KMS-11 (cell line): Measurements from ENCODE around the gene ZFP36.
A peak's percentile ranks its signal among the peaks of the same experiment; 100 is the strongest.

Experiments used
- H2AFZ ChIP-seq: fragments of 200-600 bp; sonication (generic); 2 replicates; pipeline ENCODE4 v1.6.1; 2016; ENCODE audit warnings: antibody characterized with exemption, mixed run types, low read depth
- H3K27ac ChIP-seq: fragments of 200-600 bp; sonication (generic); 2 replicates; pipeline ENCODE4 v1.6.1; 2016; ENCODE audit warnings: mild to moderate bottlenecking, mixed run types
- H3K27me3 ChIP-seq: fragments of 200-600 bp; sonication (generic); 2 replicates; pipeline ENCODE4 v1.6.1; 2017; ENCODE audit warnings: mild to moderate bottlenecking, low read depth, mixed run types, moderate library complexity; ENCODE audit not compliant: insufficient read depth
- H3K36me3 ChIP-seq: fragments of 200-600 bp; sonication (generic); 2 replicates; pipeline ENCODE4 v1.6.1; 2017; ENCODE audit warnings: mild to moderate bottlenecking, mixed run types; ENCODE audit not compliant: insufficient read depth
- H3K4me1 ChIP-seq: fragments of 200-600 bp; sonication (generic); 2 replicates; pipeline ENCODE4 v1.6.1; 2016; ENCODE audit warnings: mild to moderate bottlenecking, low read depth, mixed run types; ENCODE audit not compliant: poor library complexity, severe bottlenecking
- H3K4me2 ChIP-seq: fragments of 200-600 bp; sonication (generic); 2 replicates; pipeline ENCODE4 v1.7.0; 2016; ENCODE audit warnings: mild to moderate bottlenecking, mixed run types
- H3K4me3 ChIP-seq: fragments of 200-600 bp; sonication (generic); IDR thresholded peaks from 2 replicates; pipeline ENCODE4 v1.6.1; 2017; ENCODE audit warnings: low read depth, low read length, mixed read lengths; ENCODE audit not compliant: insufficient read depth
- H3K79me2 ChIP-seq: fragments of 200-600 bp; sonication (generic); 2 replicates; pipeline ENCODE4 v1.6.1; 2016; ENCODE audit warnings: low read depth, mixed run types; ENCODE audit not compliant: insufficient read depth
- H3K9ac ChIP-seq: fragments of 200-600 bp; sonication (generic); 2 replicates; pipeline ENCODE4 v1.6.1; 2016; ENCODE audit warnings: mild to moderate bottlenecking, mixed run types
- H4K20me1 ChIP-seq: fragments of 200-600 bp; sonication (generic); 2 replicates; pipeline ENCODE4 v1.6.1; 2016; ENCODE audit warnings: mild to moderate bottlenecking, mixed run types; ENCODE audit not compliant: insufficient read depth
- TF ChIP-seq, protein P1 (sequence below): fragments of 200-600 bp; sonication (generic); conservative IDR thresholded peaks from 2 replicates; pipeline ENCODE4 v1.6.1; 2017; ENCODE audit warnings: low read depth, mild to moderate bottlenecking, antibody characterized with exemption, low read length, moderate library complexity, mixed read lengths

Gene ZFP36

DNA sequence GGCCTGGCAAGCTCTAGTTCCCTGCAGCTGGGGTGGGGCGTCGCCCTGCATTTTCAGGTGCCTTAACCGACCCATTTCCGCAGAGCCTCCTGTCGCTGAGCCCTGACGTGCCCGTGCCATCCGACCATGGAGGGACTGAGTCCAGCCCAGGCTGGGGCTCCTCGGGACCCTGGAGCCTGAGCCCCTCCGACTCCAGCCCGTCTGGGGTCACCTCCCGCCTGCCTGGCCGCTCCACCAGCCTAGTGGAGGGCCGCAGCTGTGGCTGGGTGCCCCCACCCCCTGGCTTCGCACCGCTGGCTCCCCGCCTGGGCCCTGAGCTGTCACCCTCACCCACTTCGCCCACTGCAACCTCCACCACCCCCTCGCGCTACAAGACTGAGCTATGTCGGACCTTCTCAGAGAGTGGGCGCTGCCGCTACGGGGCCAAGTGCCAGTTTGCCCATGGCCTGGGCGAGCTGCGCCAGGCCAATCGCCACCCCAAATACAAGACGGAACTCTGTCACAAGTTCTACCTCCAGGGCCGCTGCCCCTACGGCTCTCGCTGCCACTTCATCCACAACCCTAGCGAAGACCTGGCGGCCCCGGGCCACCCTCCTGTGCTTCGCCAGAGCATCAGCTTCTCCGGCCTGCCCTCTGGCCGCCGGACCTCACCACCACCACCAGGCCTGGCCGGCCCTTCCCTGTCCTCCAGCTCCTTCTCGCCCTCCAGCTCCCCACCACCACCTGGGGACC lies 1.2 kb downstream of the ZFP36 start:
- Histone ChIP-seq H3K4me1 (peaks cover 57% of the 10 kb centered on the region), H3K4me2 (peak overlapping the region; percentile 71), H3K27me3 (no peaks in the 10 kb centered on the region), H3K4me3 (no peak overlapping the region), H3K9ac (peak overlapping the region; percentile 53), H3K79me2 (peaks cover 24% of the 10 kb centered on the region), H2AFZ (no peak overlapping the region), H3K27ac (peak overlapping the region; percentile 61), H3K36me3 (no peaks in the 10 kb centered on the region), H4K20me1 (no peaks in the 10 kb centered on the region)
- TF ChIP-seq, protein P1, sequence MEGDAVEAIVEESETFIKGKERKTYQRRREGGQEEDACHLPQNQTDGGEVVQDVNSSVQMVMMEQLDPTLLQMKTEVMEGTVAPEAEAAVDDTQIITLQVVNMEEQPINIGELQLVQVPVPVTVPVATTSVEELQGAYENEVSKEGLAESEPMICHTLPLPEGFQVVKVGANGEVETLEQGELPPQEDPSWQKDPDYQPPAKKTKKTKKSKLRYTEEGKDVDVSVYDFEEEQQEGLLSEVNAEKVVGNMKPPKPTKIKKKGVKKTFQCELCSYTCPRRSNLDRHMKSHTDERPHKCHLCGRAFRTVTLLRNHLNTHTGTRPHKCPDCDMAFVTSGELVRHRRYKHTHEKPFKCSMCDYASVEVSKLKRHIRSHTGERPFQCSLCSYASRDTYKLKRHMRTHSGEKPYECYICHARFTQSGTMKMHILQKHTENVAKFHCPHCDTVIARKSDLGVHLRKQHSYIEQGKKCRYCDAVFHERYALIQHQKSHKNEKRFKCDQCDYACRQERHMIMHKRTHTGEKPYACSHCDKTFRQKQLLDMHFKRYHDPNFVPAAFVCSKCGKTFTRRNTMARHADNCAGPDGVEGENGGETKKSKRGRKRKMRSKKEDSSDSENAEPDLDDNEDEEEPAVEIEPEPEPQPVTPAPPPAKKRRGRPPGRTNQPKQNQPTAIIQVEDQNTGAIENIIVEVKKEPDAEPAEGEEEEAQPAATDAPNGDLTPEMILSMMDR = no peak

DNA sequence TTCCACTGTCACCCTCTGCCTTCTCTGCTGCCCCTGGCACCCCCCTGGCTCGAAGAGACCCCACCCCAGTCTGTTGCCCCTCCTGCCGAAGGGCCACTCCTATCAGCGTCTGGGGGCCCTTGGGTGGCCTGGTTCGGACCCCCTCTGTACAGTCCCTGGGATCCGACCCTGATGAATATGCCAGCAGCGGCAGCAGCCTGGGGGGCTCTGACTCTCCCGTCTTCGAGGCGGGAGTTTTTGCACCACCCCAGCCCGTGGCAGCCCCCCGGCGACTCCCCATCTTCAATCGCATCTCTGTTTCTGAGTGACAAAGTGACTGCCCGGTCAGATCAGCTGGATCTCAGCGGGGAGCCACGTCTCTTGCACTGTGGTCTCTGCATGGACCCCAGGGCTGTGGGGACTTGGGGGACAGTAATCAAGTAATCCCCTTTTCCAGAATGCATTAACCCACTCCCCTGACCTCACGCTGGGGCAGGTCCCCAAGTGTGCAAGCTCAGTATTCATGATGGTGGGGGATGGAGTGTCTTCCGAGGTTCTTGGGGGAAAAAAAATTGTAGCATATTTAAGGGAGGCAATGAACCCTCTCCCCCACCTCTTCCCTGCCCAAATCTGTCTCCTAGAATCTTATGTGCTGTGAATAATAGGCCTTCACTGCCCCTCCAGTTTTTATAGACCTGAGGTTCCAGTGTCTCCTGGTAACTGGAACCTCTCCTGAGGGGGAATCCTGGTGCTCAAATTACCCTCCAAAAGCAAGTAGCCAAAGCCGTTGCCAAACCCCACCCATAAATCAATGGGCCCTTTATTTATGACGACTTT lies 2.0 kb downstream of the ZFP36 start:
- peak overlapping the region; percentile 80; the same call in 1 of the 2 replicates for H3K9ac ChIP-seq
- peak overlapping the region; percentile 61 for H3K27ac ChIP-seq
- no peaks in the 10 kb centered on the region for H4K20me1 ChIP-seq
- H3K4me3 ChIP-seq = no peak overlapping the region
- H3K4me2 ChIP-seq = peak overlapping the region; percentile 71
- H3K4me1 ChIP-seq = peaks cover 49% of the 10 kb centered on the region
- no peaks in the 10 kb centered on the region for H3K27me3 ChIP-seq
- no peaks in the 10 kb centered on the region for H3K36me3 ChIP-seq
- H3K79me2 ChIP-seq = peaks cover 24% of the 10 kb centered on the region
- TF ChIP-seq, protein P1 = no peak
- no peak overlapping the region for H2AFZ ChIP-seq

DNA sequence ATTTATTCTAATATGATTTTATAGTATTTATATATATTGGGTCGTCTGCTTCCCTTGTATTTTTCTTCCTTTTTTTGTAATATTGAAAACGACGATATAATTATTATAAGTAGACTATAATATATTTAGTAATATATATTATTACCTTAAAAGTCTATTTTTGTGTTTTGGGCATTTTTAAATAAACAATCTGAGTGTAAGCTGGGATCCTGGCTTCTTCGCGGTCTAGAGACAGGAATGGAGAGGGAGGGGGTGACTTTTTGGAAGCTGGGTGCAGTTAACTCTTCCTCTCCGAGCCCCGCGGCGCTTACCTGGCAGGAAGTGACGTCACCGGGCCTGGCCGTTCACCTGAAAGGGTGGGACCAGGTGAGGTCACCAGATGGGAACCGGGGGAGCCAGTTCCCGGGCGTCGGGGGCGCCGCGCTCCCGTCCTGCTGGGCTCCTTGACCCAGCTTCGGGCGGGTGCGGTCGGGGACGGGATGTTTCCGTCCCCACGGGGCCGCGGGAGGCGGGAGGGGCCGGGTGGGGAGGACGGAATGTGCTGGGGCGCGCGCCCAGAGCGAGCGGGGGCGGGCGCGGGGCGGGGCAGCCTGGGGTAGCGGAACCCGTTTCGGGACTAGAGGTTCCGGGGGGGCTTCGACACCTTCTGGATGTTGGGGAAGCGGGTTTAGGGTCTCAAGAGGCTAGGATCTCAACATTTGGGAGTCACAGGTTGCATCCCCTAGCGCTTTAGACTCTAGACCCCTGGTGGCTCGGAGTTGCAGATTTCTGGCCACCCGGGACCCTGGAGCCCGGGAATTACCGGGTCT lies 2.8 kb downstream of the ZFP36 start:
- Histone ChIP-seq H3K27me3 (no peaks in the 10 kb centered on the region), H3K79me2 (peaks cover 24% of the 10 kb centered on the region)

More for the DNA sequence above, 2.8 kb downstream of the ZFP36 start:
- no peaks in the 10 kb centered on the region for H3K36me3 ChIP-seq
- peak overlapping the region; percentile 80 for H3K9ac ChIP-seq
- H2AFZ ChIP-seq = peak overlapping the region; percentile 68
- no peaks in the 10 kb centered on the region for H4K20me1 ChIP-seq
- peak overlapping the region; percentile 71 for H3K4me2 ChIP-seq
- peaks cover 41% of the 10 kb centered on the region for H3K4me1 ChIP-seq
- peak overlapping the region; percentile 61 for H3K27ac ChIP-seq
- no peak overlapping the region for H3K4me3 ChIP-seq
- TF ChIP-seq, protein P1 = no peak
